ENCODE measurements around the gene VEGFB. TPM values are rescaled to one million over a fixed set of nuclear protein-coding genes. Genes with fewer than 3 reads are reported as not detected.

The VEGFB gene
- total and polyA plus RNA-seq, 2 of the 4 experiments (the other 2 are of a cell fraction), result 3.0 to 25.1 TPM

GRCh38 chr11:64263021-64263946 is 28.9 kb downstream of the VEGFB start:
- no peak overlapping the region for H3K14ac ChIP-seq (replicated peaks; ENCODE audit: low read depth, low read length)
- DNase-seq (peak; percentile 56), ATAC-seq (ENCODE audit: low read depth) (peak; percentile 54)
- H3K18ac ChIP-seq (ENCODE audit: low read depth, low read length), result no peak overlapping the region
- dilution Hi-C loops (cut with HindIII; ENCODE audit: low sequenced_read_pairs, unreplicated experiment) (no loop called here), in situ Hi-C loops (cut with MboI; ENCODE audit: low sequenced_read_pairs) (no loop called here), intact Hi-C loops (cut with micrococcal nuclease) (no loop called here)
- no peak overlapping the region; the same call in 1 of the 2 replicates for H3K4ac ChIP-seq (ENCODE audit: low read depth, low read length)
- peak overlapping the region; percentile 40 for H2AFZ ChIP-seq (replicated peaks; ENCODE audit: low read length, poor library complexity)
- POLR2A ChIA-PET (ENCODE audit: unreplicated experiment), result interaction anchor here (0.5 kb wide), 1 partner anchor 11 kb away, joined by 3 read pairs; no protein-coding TSS in a partner anchor
- H2BK15ac ChIP-seq (ENCODE audit: low read depth, low read length), result no peak overlapping the region
- no peak overlapping the region for H3K27ac ChIP-seq (ENCODE audit: insufficient read depth, low read length)
- no peaks in the 10 kb centered on the region for H4K20me1 ChIP-seq (ENCODE audit: insufficient read depth, low read length)
- H3K79me1 ChIP-seq (ENCODE audit: low read depth in 1 of 2, low read length in 2 of 2), result peaks cover 7 to 34% of the 10 kb centered on the region in 2 experiments; a peak in 2 of 4 replicates
- H4K8ac ChIP-seq (ENCODE audit: low read depth in 2 of 2, low read length in 2 of 2), result peak overlapping the region in 1 of 2 experiments; percentile 69; a peak in 1 of 4 replicates
- peak overlapping the region; percentile 34 for H2BK5ac ChIP-seq (ENCODE audit: low read depth, low read length, poor library complexity, severe bottlenecking)
- H3K23ac ChIP-seq (ENCODE audit: low read depth, low read length), result no peak overlapping the region
- H3K4me2 ChIP-seq (ENCODE audit: low read depth, low read length), result no peak overlapping the region
- no peaks in the 10 kb centered on the region for H3K27me3 ChIP-seq (ENCODE audit: control insufficient read depth, insufficient read depth, low read length)
- no peak overlapping the region for H4K91ac ChIP-seq (ENCODE audit: insufficient read depth, low read depth, low read length)
- peak overlapping the region; percentile 75 for H2AK9ac ChIP-seq (replicated peaks; ENCODE audit: low read depth, low read length, poor library complexity)
- no peak overlapping the region for H3K56ac ChIP-seq (ENCODE audit: extremely low read depth, insufficient read depth, low read length)
- WGBS, 2 experiments (ENCODE audit: extremely low coverage in 2 of 2, insufficient read length in 1 of 2), result 80% methylated on average over 5 of the region's 29 CpGs; no CpG with 5 or more reads in 1 of the 2 experiments
- H4K5ac ChIP-seq (ENCODE audit: low read depth, low read length), result peak overlapping the region; percentile 59; the same call in 1 of the 2 replicates
- no peak overlapping the region for H3K4me3 ChIP-seq (ENCODE audit: insufficient read depth, low read depth, low read length)
- no peak for TF ChIP-seq MXI1 (IDR thresholded peaks at IDR 0.05; ENCODE audit: borderline replicate concordance, low read depth, low read length)
- no peak for TF ChIP-seq SMC3 (IDR thresholded peaks at IDR 0.05; ENCODE audit: low read depth, low read length)
- TF ChIP-seq, protein P1, sequence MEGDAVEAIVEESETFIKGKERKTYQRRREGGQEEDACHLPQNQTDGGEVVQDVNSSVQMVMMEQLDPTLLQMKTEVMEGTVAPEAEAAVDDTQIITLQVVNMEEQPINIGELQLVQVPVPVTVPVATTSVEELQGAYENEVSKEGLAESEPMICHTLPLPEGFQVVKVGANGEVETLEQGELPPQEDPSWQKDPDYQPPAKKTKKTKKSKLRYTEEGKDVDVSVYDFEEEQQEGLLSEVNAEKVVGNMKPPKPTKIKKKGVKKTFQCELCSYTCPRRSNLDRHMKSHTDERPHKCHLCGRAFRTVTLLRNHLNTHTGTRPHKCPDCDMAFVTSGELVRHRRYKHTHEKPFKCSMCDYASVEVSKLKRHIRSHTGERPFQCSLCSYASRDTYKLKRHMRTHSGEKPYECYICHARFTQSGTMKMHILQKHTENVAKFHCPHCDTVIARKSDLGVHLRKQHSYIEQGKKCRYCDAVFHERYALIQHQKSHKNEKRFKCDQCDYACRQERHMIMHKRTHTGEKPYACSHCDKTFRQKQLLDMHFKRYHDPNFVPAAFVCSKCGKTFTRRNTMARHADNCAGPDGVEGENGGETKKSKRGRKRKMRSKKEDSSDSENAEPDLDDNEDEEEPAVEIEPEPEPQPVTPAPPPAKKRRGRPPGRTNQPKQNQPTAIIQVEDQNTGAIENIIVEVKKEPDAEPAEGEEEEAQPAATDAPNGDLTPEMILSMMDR (conservative IDR thresholded peaks at IDR 0.05; ENCODE audit: low read depth, low read length), result no peak; the same call in 1 of the 2 replicates
- no peak; the same call in 1 of the 2 replicates for TF ChIP-seq FOS (IDR thresholded peaks at IDR 0.05; ENCODE audit: low read depth, low read length)
- TF ChIP-seq USF2 (IDR thresholded peaks at IDR 0.05; ENCODE audit: low read depth, low read length), result no peak
- no peak for TF ChIP-seq RFX5 (IDR thresholded peaks at IDR 0.05; ENCODE audit: low read depth, low read length)
- TF ChIP-seq NFE2L2 (IDR thresholded peaks at IDR 0.05; ENCODE audit: low read depth, low read length), result no peak
- TF ChIP-seq POLR2A (IDR thresholded peaks at IDR 0.05; ENCODE audit: low read depth, low read length), result no peak
- no peak for TF ChIP-seq RAD21 (IDR thresholded peaks at IDR 0.05; ENCODE audit: low read length)
- TF ChIP-seq CEBPB (IDR thresholded peaks at IDR 0.05; ENCODE audit: low read depth, low read length), result no peak
- peaks cover 10% of the 10 kb centered on the region for H3K4me1 ChIP-seq (ENCODE audit: control insufficient read depth, insufficient read depth, low read length)
- H3K36me3 ChIP-seq (ENCODE audit: control insufficient read depth, insufficient read depth, low read length), result peaks cover 55% of the 10 kb centered on the region
- peak overlapping the region; percentile 6; the same call in 1 of the 2 replicates for H2AK5ac ChIP-seq (ENCODE audit: low read depth, low read length)
- no TSS peak for BruUV-seq (replicated peaks)
- no peak overlapping the region for H2BK20ac ChIP-seq (ENCODE audit: low read depth, low read length)
- no peak overlapping the region for H2BK120ac ChIP-seq (ENCODE audit: low read depth, low read length)
- no peak overlapping the region for H3K9ac ChIP-seq (ENCODE audit: low read depth, low read length)
- H3K9me3 ChIP-seq (ENCODE audit: control insufficient read depth, insufficient read depth, low read length), result no peaks in the 10 kb centered on the region
- CTCF ChIA-PET, result no interaction called here
- 0 out of 2 replicates have a peak, but pooled peaks cover 5% of the 10 kb centered on the region for H3K9me1 ChIP-seq (ENCODE audit: insufficient read depth, low read length)
